Astrocyte of the spinal cord (primary cell): ENCODE results near the gene VPS26B.

Experiments used
- DNase-seq: peaks from one replicate; pipeline ENCODE4 v3.0.0; 2011; ENCODE audit warnings: low read depth, low spot score
- H3K4me3 ChIP-seq: 2 replicates; pipeline ENCODE4 v1.5.1; 2011; ENCODE audit warnings: low read depth, mild to moderate bottlenecking, low read length, moderate library complexity
- in situ Hi-C: cut with HindIII; loops from 2 replicates; pipeline ENCODE4 v1.10.0; 2017; ENCODE audit warnings: low sequenced_read_pairs
- TF ChIP-seq, protein P1 (sequence below): IDR thresholded peaks from 2 replicates; pipeline ENCODE4 v1.5.1; 2012; ENCODE audit warnings: low read depth, mild to moderate bottlenecking, low read length, inconsistent platforms

Gene VPS26B

DNA sequence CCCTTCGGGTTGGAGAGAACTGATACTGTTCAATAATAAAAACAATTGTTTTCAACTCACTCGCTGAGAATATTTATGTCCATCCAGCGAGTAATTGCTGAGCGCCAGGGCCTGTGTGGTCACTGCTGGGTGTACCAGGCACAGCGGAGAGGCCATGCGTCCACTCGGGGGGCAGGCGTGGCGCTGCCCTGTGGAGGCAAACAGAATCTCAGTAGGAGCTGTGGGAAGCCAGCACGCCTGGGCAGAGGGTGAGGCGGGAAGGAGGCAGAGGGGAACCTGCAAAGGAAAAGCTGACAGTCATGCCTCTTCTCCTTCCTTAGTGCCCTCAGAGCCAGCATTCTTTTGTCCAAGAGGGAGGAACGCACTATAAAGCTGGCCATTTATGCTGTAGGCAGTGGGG is 63.1 kb downstream of the VPS26B start:
- DNase-seq, result no peak
- in situ Hi-C loops, result no loop called here
- no peak overlapping the region for H3K4me3 ChIP-seq
- TF ChIP-seq, protein P1, sequence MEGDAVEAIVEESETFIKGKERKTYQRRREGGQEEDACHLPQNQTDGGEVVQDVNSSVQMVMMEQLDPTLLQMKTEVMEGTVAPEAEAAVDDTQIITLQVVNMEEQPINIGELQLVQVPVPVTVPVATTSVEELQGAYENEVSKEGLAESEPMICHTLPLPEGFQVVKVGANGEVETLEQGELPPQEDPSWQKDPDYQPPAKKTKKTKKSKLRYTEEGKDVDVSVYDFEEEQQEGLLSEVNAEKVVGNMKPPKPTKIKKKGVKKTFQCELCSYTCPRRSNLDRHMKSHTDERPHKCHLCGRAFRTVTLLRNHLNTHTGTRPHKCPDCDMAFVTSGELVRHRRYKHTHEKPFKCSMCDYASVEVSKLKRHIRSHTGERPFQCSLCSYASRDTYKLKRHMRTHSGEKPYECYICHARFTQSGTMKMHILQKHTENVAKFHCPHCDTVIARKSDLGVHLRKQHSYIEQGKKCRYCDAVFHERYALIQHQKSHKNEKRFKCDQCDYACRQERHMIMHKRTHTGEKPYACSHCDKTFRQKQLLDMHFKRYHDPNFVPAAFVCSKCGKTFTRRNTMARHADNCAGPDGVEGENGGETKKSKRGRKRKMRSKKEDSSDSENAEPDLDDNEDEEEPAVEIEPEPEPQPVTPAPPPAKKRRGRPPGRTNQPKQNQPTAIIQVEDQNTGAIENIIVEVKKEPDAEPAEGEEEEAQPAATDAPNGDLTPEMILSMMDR, result no peak

DNA sequence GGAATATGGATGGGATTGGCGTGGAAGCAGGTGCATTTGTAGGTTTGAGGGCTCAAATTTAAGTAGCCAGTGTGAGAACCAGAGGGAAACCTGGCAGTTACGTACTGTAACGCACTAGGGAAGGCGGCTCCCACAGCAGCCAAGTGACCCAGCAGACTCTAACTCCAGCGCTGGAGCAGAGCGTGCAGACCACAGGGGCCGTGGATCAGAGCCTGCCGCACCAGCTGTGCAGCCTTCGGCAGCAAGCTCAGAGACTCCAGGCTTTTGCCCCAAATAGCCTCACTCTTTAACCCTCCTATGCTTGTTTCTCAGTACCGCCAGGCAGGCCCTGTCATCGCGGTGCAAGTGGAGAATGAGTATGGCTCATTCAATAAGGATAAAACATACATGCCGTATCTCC is 64.0 kb downstream of the VPS26B start:
- H3K4me3 ChIP-seq, result no peak overlapping the region

DNA sequence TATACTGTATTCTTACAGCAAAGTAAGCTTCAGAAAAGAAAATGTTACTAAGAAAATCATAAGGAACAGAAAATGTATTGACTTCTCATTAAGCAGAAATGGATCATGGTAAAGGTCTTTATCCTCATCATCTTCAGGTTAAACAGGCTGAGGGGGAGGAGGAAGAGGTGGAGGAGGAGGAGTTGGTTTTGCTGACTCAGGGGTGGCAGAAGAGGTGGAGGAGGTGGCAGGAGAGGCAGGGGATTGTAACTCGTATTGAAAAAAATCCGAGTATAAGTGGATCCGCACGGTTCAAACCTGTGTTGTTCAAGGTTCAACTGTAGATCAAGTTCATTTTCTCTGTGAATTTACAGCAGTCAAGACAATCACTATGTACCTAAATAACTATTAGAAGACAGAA is 64.7 kb downstream of the VPS26B start:
- in situ Hi-C loops, result no loop called here
- TF ChIP-seq, protein P1, result no peak
- H3K4me3 ChIP-seq, result no peak overlapping the region
- no peak for DNase-seq

More for the DNA sequence above, 64.0 kb downstream of the VPS26B start:
- in situ Hi-C loops, result no loop called here
- DNase-seq, result no peak
- TF ChIP-seq, protein P1, result no peak

DNA sequence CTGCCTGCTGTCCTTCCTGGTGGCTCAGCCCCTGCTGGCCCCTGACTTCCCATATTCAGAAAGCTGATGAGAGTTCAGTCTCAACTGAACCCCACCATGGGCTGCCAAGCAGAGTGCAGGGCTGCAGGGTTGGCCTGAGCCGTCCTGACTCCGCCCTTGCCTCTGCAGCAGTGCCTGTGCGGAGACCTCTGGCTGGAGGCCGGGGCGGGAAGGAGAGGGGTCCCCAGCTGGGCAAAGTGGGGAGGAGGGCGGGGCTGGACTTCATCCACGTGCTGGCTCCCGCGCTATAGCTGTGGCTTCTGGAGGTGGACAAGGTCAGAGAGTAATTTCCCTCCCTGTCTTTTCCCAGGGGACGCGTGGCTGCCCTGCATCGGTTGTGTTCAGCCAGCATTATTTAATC is 65.3 kb downstream of the VPS26B start:
- TF ChIP-seq, protein P1, result no peak
- no peak overlapping the region for H3K4me3 ChIP-seq
- in situ Hi-C loops, result no loop called here
- DNase-seq, result no peak

DNA sequence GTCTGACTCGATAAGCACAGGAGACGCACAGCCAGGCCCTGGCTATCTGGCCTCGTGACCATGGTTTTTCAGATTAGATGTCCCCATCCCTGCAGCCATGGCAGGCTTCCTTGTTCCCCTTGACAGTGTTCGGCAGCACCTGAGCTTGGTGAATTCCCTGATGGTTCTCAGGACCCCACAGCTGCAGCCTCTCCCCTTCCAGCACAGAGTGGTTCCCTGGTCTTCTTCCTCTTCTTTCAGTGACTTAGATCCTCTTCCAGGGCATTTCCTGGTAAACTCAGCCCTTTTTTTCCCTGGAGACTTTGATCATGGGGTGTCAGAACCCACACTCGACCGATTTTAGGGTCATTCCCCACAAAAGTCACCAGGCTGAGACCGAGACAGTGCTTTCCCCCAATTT is 66.2 kb downstream of the VPS26B start:
- TF ChIP-seq, protein P1, result no peak

DNA sequence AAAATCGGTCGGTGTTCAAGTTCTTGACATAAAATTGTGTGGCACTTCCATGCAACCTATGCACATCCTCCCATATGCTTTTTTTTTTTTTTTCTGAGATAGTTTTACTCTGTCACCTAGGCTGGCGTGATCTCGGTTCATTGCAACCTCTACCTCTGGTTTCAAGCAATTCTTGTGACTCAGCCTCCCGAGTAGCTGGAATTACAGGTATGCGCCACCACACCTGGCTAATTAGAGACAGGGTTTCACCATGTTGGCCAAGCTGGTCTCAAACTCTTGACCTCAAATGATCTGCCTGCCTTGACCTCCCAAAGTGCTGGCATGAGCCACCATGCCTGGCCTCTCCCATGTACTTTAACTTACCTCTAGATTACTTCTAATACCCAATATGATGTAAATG is 66.7 kb downstream of the VPS26B start:
- H3K4me3 ChIP-seq, result no peak overlapping the region
- in situ Hi-C loops, result no loop called here
- no peak for DNase-seq
- TF ChIP-seq, protein P1, result no peak

More for the DNA sequence above, 66.2 kb downstream of the VPS26B start:
- in situ Hi-C loops, result no loop called here
- DNase-seq, result no peak
- no peak overlapping the region for H3K4me3 ChIP-seq

DNA sequence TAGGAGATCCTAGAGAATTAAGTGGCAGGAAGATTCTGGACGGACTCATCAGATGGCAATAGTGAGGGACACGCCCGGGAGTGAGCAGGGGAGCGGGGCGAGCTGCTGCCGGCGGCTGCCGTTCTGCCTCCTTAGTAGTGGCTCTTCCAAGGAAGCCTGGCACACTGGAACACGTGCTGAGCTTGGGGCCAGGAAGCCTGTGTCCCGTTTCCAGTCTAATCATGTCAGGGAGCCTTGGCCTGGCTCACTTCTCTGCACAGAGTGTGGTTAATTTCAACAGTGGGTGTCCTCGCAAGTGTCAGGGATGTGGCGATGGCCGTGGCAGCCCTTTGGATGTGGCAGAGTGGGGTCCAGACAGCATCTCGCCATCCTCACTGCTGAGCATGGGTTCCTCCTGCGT is 68.2 kb downstream of the VPS26B start:
- no peak overlapping the region for H3K4me3 ChIP-seq
- in situ Hi-C loops, result no loop called here

More for the DNA sequence above, 68.2 kb downstream of the VPS26B start:
- TF ChIP-seq, protein P1, result no peak
- DNase-seq, result no peak
